Brain microvascular endothelial cell (primary cell): ENCODE measurements around the gene CHRNA4.

ENCODE experiments used
- DNase-seq: peaks from one replicate; pipeline ENCODE4 v3.0.0-alpha.2; 2020
- H3K27ac ChIP-seq: fragments of 250-450 bp; sonication (Bioruptor Pico); 2 replicates; pipeline ENCODE4 v1.5.1; 2020; ENCODE audit warnings: mild to moderate bottlenecking, moderate library complexity
- H3K27me3 ChIP-seq: fragments of 250-450 bp; sonication (Bioruptor Pico); replicated peaks from 2 replicates; pipeline ENCODE4 v1.5.1; 2020; ENCODE audit warnings: mild to moderate bottlenecking
- H3K36me3 ChIP-seq: fragments of 250-450 bp; sonication (Bioruptor Pico); replicated peaks from 2 replicates; pipeline ENCODE4 v1.5.1; 2020; ENCODE audit warnings: mild to moderate bottlenecking
- H3K4me3 ChIP-seq: 2 replicates; pipeline ENCODE4 v1.5.1; 2011; ENCODE audit warnings: low read depth, mild to moderate bottlenecking, control low read depth, low read length, moderate library complexity
- in situ Hi-C: cut with HindIII; loops from 2 replicates; pipeline ENCODE4 v1.10.0; 2017; ENCODE audit warnings: low sequenced_read_pairs, low pct_ligation_motif_present
- TF ChIP-seq, protein P1 (sequence below): IDR thresholded peaks from 2 replicates; pipeline ENCODE4 v1.5.1; 2011; ENCODE audit warnings: low read depth, mild to moderate bottlenecking, moderate library complexity, low read length, control low read depth, inconsistent platforms; ENCODE audit errors: missing control alignments

Gene CHRNA4

DNA sequence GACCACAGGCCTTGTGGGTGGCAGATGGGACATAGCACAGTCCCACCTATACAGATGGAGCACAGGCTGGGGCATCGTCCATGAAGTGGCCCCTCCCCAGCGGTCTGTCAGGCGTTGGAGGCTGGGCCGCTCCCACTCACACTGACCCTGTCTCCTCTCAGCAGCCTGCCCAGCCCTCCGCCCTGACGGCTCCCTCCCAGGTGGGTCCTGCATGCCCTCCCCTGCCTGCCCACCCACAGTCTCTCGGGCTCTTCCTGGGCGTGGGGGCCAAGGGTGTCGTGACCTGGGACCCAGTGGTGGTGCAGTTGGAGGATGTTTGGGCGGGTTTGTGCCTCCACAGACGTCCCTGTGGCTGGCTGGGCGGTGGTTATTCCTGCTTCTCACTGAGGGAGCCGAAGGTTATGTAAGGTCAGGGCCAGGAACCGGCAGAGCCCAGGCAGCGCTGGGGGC lies 45.9 kb downstream of the CHRNA4 start:
- H3K27me3 ChIP-seq: no peaks in the 10 kb centered on the region
- TF ChIP-seq, protein P1, sequence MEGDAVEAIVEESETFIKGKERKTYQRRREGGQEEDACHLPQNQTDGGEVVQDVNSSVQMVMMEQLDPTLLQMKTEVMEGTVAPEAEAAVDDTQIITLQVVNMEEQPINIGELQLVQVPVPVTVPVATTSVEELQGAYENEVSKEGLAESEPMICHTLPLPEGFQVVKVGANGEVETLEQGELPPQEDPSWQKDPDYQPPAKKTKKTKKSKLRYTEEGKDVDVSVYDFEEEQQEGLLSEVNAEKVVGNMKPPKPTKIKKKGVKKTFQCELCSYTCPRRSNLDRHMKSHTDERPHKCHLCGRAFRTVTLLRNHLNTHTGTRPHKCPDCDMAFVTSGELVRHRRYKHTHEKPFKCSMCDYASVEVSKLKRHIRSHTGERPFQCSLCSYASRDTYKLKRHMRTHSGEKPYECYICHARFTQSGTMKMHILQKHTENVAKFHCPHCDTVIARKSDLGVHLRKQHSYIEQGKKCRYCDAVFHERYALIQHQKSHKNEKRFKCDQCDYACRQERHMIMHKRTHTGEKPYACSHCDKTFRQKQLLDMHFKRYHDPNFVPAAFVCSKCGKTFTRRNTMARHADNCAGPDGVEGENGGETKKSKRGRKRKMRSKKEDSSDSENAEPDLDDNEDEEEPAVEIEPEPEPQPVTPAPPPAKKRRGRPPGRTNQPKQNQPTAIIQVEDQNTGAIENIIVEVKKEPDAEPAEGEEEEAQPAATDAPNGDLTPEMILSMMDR: no peak
- no peaks in the 10 kb centered on the region for H3K36me3 ChIP-seq
- DNase-seq: no peak
- no peak overlapping the region for H3K4me3 ChIP-seq
- in situ Hi-C loops: no loop called here
- H3K27ac ChIP-seq: no peak overlapping the region

DNA sequence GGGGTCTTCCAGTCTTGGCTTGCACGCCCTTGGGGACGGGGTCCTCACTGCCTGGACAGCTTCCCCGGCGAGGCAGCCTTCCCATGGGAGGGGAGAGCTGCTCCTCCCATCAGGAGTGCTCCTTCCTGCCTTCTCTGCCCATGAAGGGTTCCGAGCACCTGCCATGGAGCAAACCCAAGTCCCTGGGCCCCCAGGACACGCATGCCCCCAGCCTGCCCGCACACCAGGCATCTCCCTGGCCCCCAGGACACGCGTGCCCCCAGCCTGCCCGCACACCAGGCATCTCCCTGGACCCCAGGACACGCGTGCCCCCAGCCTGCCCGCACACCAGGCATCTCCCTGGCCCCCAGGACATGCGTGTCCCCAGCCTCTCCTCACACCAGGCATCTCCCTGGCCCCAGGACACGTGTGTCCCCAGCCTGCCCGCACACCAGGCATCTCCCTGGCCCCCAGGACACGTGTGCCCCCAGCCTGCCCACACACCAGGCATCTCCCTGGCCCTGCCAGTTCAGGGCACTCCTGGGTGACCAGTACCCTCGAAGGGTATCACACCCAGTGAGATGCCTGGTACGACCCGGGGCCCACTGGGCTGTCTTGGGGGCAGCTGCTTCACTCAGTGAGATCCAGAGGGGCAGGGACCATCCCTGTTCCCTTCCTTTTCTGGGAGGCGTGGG lies 46.4 kb downstream of the CHRNA4 start:
- Histone ChIP-seq H3K4me3 (no peak overlapping the region), H3K36me3 (no peaks in the 10 kb centered on the region), H3K27me3 (no peaks in the 10 kb centered on the region), H3K27ac (no peak overlapping the region)
- in situ Hi-C loops: no loop called here
- DNase-seq: no peak
- TF ChIP-seq, protein P1: no peak

DNA sequence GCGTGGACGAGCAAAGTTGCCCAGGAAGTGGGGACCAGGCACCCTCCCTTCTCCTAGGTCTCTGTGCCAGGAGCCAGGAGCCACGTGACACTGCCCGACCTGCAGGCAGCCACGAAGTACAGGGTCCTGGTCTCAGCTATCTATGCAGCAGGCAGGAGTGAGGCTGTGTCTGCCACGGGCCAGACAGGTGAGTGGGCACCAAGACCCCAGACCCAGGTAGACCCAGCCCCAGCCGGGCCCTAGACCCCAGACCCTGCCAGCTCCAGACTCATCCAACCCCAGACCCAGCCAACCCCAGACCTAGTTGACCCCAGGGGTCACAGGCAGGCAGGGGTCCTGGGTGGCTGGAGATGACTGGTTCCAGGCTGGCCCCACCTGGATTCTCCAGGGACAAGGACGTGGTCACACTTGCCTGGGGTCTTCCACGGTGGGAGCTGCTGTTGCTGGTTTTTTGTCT lies 47.1 kb downstream of the CHRNA4 start:
- Histone ChIP-seq H3K4me3 (no peak overlapping the region), H3K27me3 (no peaks in the 10 kb centered on the region), H3K36me3 (no peaks in the 10 kb centered on the region), H3K27ac (no peak overlapping the region)
- DNase-seq: no peak
- in situ Hi-C loops: no loop called here
- TF ChIP-seq, protein P1: no peak

DNA sequence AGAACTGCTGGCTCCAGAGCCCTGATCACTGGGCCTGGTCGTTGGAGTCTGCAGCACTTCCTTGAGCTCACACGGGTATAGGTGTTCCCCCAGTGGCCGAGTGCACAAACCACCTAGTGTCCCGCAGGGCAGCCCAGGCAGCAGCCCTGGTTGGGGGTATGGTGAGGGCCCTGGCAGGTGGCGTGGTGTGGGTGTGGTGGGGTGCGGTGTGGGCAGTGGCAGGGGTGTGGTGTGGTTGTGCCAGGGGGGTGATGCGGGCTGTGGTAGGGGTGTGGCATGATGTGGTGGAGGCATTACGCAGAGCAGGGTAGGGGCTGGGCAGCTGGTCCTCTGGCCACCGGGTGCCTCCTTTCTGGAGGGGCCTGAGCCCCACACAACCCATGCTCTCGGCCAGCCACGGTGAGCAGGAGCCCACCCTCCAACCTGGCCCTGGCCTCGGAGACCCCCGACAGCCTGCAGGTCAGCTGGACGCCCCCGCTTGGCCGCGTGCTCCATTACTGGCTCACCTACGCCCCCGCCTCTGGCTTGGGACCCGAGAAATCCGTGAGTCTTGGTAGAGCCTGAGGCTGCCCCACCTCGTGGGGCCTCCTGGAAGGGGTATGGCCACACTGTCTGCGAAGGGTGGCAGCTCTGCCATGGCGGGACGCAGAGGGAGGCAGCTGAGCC lies 47.7 kb downstream of the CHRNA4 start:
- no peak for DNase-seq
- no peaks in the 10 kb centered on the region for H3K36me3 ChIP-seq
- H3K27ac ChIP-seq: no peak overlapping the region
- H3K4me3 ChIP-seq: no peak overlapping the region
- TF ChIP-seq, protein P1: no peak
- in situ Hi-C loops: no loop called here
- no peaks in the 10 kb centered on the region for H3K27me3 ChIP-seq

DNA sequence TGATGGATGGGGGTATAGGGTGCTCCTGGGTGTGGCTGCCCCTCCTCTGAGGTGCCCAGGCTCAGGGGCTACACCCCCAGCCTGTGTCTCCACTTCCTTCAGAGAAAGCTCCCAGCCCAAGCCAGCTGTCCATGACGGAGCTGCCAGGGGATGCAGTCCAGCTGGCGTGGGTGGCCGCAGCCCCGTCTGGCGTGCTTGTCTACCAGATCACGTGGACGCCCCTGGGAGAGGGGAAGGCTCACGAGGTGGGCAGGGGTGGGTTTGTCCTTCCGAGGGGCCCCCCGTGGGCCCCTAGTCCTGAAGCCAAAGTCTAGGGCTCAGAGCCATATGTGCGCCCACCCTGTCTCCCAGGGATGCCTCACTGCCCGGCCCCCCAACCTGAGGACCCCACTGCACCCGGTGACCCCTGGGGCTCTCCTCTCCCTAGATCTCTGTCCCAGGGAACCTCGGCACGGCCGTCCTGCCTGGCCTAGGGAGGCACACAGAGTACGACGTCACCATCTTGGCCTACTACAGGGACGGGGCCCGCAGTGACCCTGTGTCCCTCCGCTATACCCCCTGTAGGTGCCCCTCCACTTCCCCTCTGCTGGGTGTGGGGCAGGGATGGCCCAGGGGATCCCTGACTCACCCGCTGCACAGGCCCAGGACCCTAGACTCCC lies 48.3 kb downstream of the CHRNA4 start:
- Histone ChIP-seq H3K27me3 (no peaks in the 10 kb centered on the region), H3K36me3 (no peaks in the 10 kb centered on the region), H3K4me3 (no peak overlapping the region), H3K27ac (no peak overlapping the region)
- TF ChIP-seq, protein P1: no peak
- in situ Hi-C loops: no loop called here
- no peak for DNase-seq
